OCI-LY7 (cell line): ENCODE measurements around the gene AUTS2. TPM values are rescaled to one million over a fixed set of nuclear protein-coding genes. Genes with fewer than 3 reads are reported as not detected.

Source experiments
- BruUV-seq: library from RNA; stranded (reverse); fragments of 400-500 nt; replicated peaks from 2 replicates; lab custom pipeline; 2021; lab: Mats Ljungman, UMichigan
- CTCF ChIA-PET: fragments of 300-600 bp; sonication (Branson Sonifier 250); formaldehyde crosslinking; loops from one replicate; lab custom pipeline; 2022; ENCODE audit warnings: antibody characterized with exemption; ENCODE audit not compliant: unreplicated experiment; lab: Charles Lee
- POLR2A ChIA-PET: fragments of 300-600 bp; sonication (Branson Sonifier 250); formaldehyde crosslinking; loops from one replicate; lab custom pipeline; 2022; ENCODE audit warnings: antibody characterized with exemption; lab: Charles Lee
- DNase-seq: peaks from one replicate; pipeline ENCODE4 v3.0.0-alpha.2; 2015; ENCODE audit warnings: low spot score
- H2AFZ ChIP-seq: fragments of 200-600 bp; sonication (generic), shearing (Covaris generic); 2 replicates; pipeline ENCODE4 v1.6.1; 2014; ENCODE audit warnings: mild to moderate bottlenecking, antibody characterized with exemption, low read length, moderate library complexity
- H3K27ac ChIP-seq: fragments of 200-600 bp; sonication (generic); 2 replicates; pipeline ENCODE4 v1.5.1; 2014; ENCODE audit warnings: mixed run types, low read depth, mild to moderate bottlenecking, moderate library complexity, low read length, inconsistent platforms; ENCODE audit not compliant: poor library complexity, severe bottlenecking
- H3K36me3 ChIP-seq: fragments of 200-600 bp; sonication (generic); 2 replicates; pipeline ENCODE4 v1.6.1; 2014; ENCODE audit warnings: mild to moderate bottlenecking, antibody characterized with exemption, low read length, moderate library complexity, mixed read lengths; ENCODE audit not compliant: insufficient read depth
- H3K4me1 ChIP-seq: fragments of 200-600 bp; sonication (generic); 2 replicates; pipeline ENCODE4 v1.5.1; 2014; ENCODE audit warnings: mild to moderate bottlenecking, low read length; ENCODE audit not compliant: insufficient read depth, poor library complexity, severe bottlenecking
- H3K4me2 ChIP-seq: fragments of 200-600 bp; sonication (generic); 2 replicates; pipeline ENCODE4 v1.6.1; 2014; ENCODE audit warnings: mild to moderate bottlenecking, low read length
- H3K4me3 ChIP-seq: fragments of 200-600 bp; sonication (generic); 2 replicates; pipeline ENCODE4 v1.5.1; 2014; ENCODE audit warnings: mild to moderate bottlenecking, low read depth, low read length; ENCODE audit not compliant: poor library complexity, severe bottlenecking
- H3K79me2 ChIP-seq: fragments of 200-600 bp; sonication (generic); 2 replicates; pipeline ENCODE4 v1.6.1; 2016; ENCODE audit warnings: low read depth, mild to moderate bottlenecking, low read length, moderate library complexity, mixed read lengths; ENCODE audit not compliant: insufficient read depth
- H3K9me2 ChIP-seq: fragments of 200-600 bp; sonication (generic); 2 replicates; pipeline ENCODE4 v1.6.1; 2016; ENCODE audit warnings: mild to moderate bottlenecking, low read length, mixed read lengths; ENCODE audit not compliant: insufficient read depth
- H3K9me3 ChIP-seq: fragments of 200-600 bp; sonication (generic); 2 replicates; pipeline ENCODE4 v1.6.1; 2014; ENCODE audit warnings: mild to moderate bottlenecking, mixed run types, low read length, mixed read lengths
- H4K20me1 ChIP-seq: fragments of 200-600 bp; sonication (generic); 2 replicates; pipeline ENCODE4 v1.6.1; 2014; ENCODE audit warnings: mild to moderate bottlenecking, antibody characterized with exemption, low read length, moderate library complexity, mixed read lengths; ENCODE audit not compliant: insufficient read depth
- EZH2phosphoT487 ChIP-seq: fragments of 200-600 bp; sonication (generic); IDR thresholded peaks from 2 replicates; pipeline ENCODE4 v1.6.1; 2018; ENCODE audit warnings: low read depth, borderline replicate concordance, mild to moderate bottlenecking, mixed run types, antibody characterized with exemption, low read length, moderate library complexity, mixed read lengths
- intact Hi-C: fragments of 100-400 bp; cut with micrococcal nuclease; formaldehyde crosslinking; loops from one replicate; pipeline ENCODE4 v1.10.0; 2022; ENCODE audit not compliant: unreplicated experiment
- total RNA-seq, 2 experiments: library from RNA; depleted of rRNA in 1 of 2; stranded (reverse); fragments of >200 nt in 1 of 2; shearing (Covaris generic) in 1 of 2; gene quantifications; 2 replicates each; pipeline ENCODE4 v1.2.3, GENCODE V29; 2014 to 2022
- TF ChIP-seq, protein P1 (sequence below): fragments of 200-600 bp; sonication (generic); conservative IDR thresholded peaks from 2 replicates; pipeline ENCODE4 v1.5.1; 2014; ENCODE audit warnings: mild to moderate bottlenecking, antibody characterized with exemption, low read length, moderate library complexity, mixed read lengths

Gene AUTS2
- total RNA-seq, 2 experiments from 2014 or later, result 37.9 to 78.5 TPM

DNA sequence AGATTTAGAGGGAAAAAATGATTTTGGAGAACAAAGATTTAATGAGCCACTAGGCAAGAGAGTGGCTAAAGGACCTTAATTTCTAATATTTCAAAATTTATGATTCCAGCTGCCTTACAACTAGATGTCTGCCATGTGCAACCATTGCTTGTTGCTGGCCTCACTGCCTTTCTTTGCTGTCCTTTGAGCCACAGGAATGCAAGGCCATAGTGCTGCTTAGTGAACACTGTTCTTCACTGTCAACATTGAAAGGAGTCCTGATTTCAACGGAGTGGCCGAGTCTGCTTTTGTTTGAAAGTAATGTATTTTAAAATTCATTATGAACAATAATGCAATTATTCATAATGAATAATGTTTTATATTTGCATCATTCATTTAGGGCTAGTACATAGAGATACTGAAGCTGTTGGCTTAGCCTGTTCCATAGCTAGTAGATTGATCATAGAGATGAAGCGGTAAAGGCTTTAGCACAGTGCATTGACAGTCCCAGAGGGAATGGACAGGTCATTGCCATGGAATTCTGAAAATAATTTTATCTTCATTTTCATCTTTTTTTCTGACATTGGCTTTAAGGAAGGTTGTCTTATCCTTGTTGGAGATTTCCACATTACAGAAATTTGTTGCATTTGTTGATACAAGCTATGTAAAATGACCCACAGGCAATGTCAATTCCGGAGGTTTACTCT, 544.1 kb downstream of the AUTS2 start:
- ChIA-PET POLR2A (interaction anchor here (1.2 kb wide), 1 partner anchor 10 kb away, joined by 3 read pairs; no protein-coding TSS in a partner anchor), CTCF (no interaction called here)
- no peaks in the 10 kb centered on the region for H3K4me1 ChIP-seq
- H3K9me3 ChIP-seq, result no peaks in the 10 kb centered on the region
- H3K27ac ChIP-seq, result no peak overlapping the region
- intact Hi-C loops, result no loop called here
- no peaks in the 10 kb centered on the region for H3K36me3 ChIP-seq
- H3K9me2 ChIP-seq, result no peaks in the 10 kb centered on the region
- no peak overlapping the region for H2AFZ ChIP-seq
- H4K20me1 ChIP-seq, result no peaks in the 10 kb centered on the region
- BruUV-seq, result no TSS peak
- TF ChIP-seq EZH2phosphoT487, result no peak
- TF ChIP-seq, protein P1, sequence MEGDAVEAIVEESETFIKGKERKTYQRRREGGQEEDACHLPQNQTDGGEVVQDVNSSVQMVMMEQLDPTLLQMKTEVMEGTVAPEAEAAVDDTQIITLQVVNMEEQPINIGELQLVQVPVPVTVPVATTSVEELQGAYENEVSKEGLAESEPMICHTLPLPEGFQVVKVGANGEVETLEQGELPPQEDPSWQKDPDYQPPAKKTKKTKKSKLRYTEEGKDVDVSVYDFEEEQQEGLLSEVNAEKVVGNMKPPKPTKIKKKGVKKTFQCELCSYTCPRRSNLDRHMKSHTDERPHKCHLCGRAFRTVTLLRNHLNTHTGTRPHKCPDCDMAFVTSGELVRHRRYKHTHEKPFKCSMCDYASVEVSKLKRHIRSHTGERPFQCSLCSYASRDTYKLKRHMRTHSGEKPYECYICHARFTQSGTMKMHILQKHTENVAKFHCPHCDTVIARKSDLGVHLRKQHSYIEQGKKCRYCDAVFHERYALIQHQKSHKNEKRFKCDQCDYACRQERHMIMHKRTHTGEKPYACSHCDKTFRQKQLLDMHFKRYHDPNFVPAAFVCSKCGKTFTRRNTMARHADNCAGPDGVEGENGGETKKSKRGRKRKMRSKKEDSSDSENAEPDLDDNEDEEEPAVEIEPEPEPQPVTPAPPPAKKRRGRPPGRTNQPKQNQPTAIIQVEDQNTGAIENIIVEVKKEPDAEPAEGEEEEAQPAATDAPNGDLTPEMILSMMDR, result no peak
- DNase-seq, result no peak
- H3K4me3 ChIP-seq, result no peak overlapping the region
- no peaks in the 10 kb centered on the region for H3K79me2 ChIP-seq
- no peak overlapping the region for H3K4me2 ChIP-seq

DNA sequence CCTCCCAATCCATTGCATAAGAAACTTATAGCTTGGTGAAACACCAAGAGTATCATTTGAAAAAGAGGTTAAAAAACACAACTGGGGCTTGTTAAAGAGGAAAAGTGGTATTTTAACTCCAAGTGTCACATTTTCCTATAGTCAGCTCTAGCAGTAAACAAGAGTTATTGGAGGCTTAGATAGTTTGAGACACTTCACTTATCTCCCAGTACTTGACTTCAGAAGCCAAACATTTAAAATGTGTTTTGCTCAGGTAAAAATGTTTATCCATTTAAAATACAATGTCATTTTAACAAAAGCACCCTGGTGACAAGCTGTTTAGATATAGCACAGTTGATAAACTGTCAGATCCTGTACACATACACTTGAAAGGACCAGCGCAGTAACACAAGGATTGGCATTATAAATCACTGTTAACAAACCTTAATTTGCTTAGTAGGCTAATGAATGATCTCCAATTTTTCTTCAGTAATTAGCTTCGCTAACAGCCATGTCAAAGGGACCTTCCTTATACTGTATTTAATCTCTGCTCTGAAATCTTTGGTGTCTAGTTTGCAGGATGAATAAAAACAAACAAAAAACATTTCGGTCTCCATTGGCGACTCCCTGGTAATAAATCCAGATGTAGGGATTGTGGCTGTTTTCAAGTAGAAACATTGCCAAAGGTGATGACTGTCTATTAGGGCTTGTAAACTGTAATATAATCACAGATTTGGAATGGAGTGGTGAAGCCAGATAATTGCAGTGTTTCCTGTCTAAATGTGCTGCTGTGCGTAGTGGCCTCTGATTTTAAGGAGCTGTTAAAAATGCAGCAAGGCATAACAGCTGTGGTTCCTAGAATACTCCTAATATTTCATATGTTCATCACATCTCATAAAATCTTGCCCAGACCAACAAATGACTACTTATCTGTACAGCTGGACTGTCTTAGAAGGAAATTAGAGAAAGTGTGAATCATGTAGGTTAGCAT, 545.1 kb downstream of the AUTS2 start:
- Histone ChIP-seq H3K27ac (no peak overlapping the region), H4K20me1 (no peaks in the 10 kb centered on the region), H2AFZ (no peak overlapping the region), H3K9me3 (no peaks in the 10 kb centered on the region), H3K9me2 (no peaks in the 10 kb centered on the region), H3K4me3 (no peak overlapping the region), H3K79me2 (no peaks in the 10 kb centered on the region), H3K4me1 (no peaks in the 10 kb centered on the region), H3K4me2 (no peak overlapping the region), H3K36me3 (no peaks in the 10 kb centered on the region)
- CTCF ChIA-PET, result no interaction called here
- POLR2A ChIA-PET, result interaction anchor here (0.6 kb wide), 1 partner anchor 573 kb away, joined by 3 read pairs; no protein-coding TSS in a partner anchor
- intact Hi-C loops, result no loop called here
- no peak for TF ChIP-seq EZH2phosphoT487
- TF ChIP-seq, protein P1, result no peak
- no TSS peak for BruUV-seq
- DNase-seq, result no peak
